ENCODE measurements around the gene INTS3.
A peak's percentile ranks its signal among the peaks of the same experiment; 100 is the strongest.
"Not testable (repeated sequence)": the region's sequence is repeated elsewhere in the genome, so short reads cannot be mapped to it uniquely, and the experiment has no call there.

INTS3 gene

GRCh38 chr1:153705484-153705883, 22.4 kb upstream of the INTS3 start:
- no peaks in the 10 kb centered on the region for H3K4me1 ChIP-seq (ENCODE audit: control insufficient read depth in 2 of 2, insufficient read depth in 2 of 2, low read length in 2 of 2)
- no peaks in the 10 kb centered on the region for H3K9me3 ChIP-seq (ENCODE audit: control insufficient read depth in 2 of 2, low read length in 2 of 2)
- H3K36me3 ChIP-seq (ENCODE audit: control insufficient read depth in 2 of 2, insufficient read depth in 2 of 2, low read length in 2 of 2): no peaks in the 10 kb centered on the region
- H3K27me3 ChIP-seq (ENCODE audit: control insufficient read depth in 2 of 2, insufficient read depth in 2 of 2, low read length in 2 of 2): no peaks in the 10 kb centered on the region
- no peak overlapping the region for H3K4me3 ChIP-seq (ENCODE audit: low read length in 2 of 2)
- H3K27ac ChIP-seq (ENCODE audit: low read depth in 2 of 2, low read length in 2 of 2): no peak overlapping the region
- H3K9ac ChIP-seq (ENCODE audit: low read depth in 1 of 2, low read length in 2 of 2): no peak overlapping the region

GRCh38 chr1:153711026-153711425, 16.8 kb upstream of the INTS3 start:
- no peak overlapping the region for H3K27ac ChIP-seq (ENCODE audit: low read depth in 2 of 2, low read length in 2 of 2)
- H3K4me3 ChIP-seq (ENCODE audit: low read length in 2 of 2): no peak overlapping the region
- H3K9ac ChIP-seq (ENCODE audit: low read depth in 1 of 2, low read length in 2 of 2): no peak overlapping the region

GRCh38 chr1:153716211-153716610, 11.6 kb upstream of the INTS3 start:
- H3K36me3 ChIP-seq (ENCODE audit: control insufficient read depth in 2 of 2, insufficient read depth in 2 of 2, low read length in 2 of 2); H3K4me3 ChIP-seq (ENCODE audit: low read length in 2 of 2); H3K27me3 ChIP-seq (ENCODE audit: control insufficient read depth in 2 of 2, insufficient read depth in 2 of 2, low read length in 2 of 2); H3K9me3 ChIP-seq (ENCODE audit: control insufficient read depth in 2 of 2, low read length in 2 of 2); H3K27ac ChIP-seq (ENCODE audit: low read depth in 2 of 2, low read length in 2 of 2); H3K4me1 ChIP-seq (ENCODE audit: control insufficient read depth in 2 of 2, insufficient read depth in 2 of 2, low read length in 2 of 2); H3K9ac ChIP-seq (ENCODE audit: low read depth in 1 of 2, low read length in 2 of 2): not testable (repeated sequence)

More at GRCh38 chr1:153711026-153711425, 16.8 kb upstream of the INTS3 start:
- Histone ChIP-seq H3K4me1 (ENCODE audit: control insufficient read depth in 2 of 2, insufficient read depth in 2 of 2, low read length in 2 of 2) (no peaks in the 10 kb centered on the region), H3K36me3 (ENCODE audit: control insufficient read depth in 2 of 2, insufficient read depth in 2 of 2, low read length in 2 of 2) (no peaks in the 10 kb centered on the region), H3K27me3 (ENCODE audit: control insufficient read depth in 2 of 2, insufficient read depth in 2 of 2, low read length in 2 of 2) (no peaks in the 10 kb centered on the region), H3K9me3 (ENCODE audit: control insufficient read depth in 2 of 2, low read length in 2 of 2) (no peaks in the 10 kb centered on the region)

- no peaks in the 10 kb centered on the region for H3K4me1 ChIP-seq (ENCODE audit: control insufficient read depth in 2 of 2, insufficient read depth in 2 of 2, low read length in 2 of 2)
- H3K4me3 ChIP-seq (ENCODE audit: low read length in 2 of 2): no peak overlapping the region
- no peaks in the 10 kb centered on the region for H3K9me3 ChIP-seq (ENCODE audit: control insufficient read depth in 2 of 2, low read length in 2 of 2)
- no peak overlapping the region for H3K9ac ChIP-seq (ENCODE audit: low read depth in 1 of 2, low read length in 2 of 2)
- H3K36me3 ChIP-seq (ENCODE audit: control insufficient read depth in 2 of 2, insufficient read depth in 2 of 2, low read length in 2 of 2): no peaks in the 10 kb centered on the region
- no peaks in the 10 kb centered on the region for H3K27me3 ChIP-seq (ENCODE audit: control insufficient read depth in 2 of 2, insufficient read depth in 2 of 2, low read length in 2 of 2)
- H3K27ac ChIP-seq (ENCODE audit: low read depth in 2 of 2, low read length in 2 of 2): no peak overlapping the region
Measured at GRCh38 chr1:153717330-153717729, 10.5 kb upstream of the INTS3 start.

GRCh38 chr1:153723687-153724086, 4.2 kb upstream of the INTS3 start:
- Histone ChIP-seq H3K9me3 (ENCODE audit: control insufficient read depth in 2 of 2, low read length in 2 of 2) (no peaks in the 10 kb centered on the region), H3K36me3 (ENCODE audit: control insufficient read depth in 2 of 2, insufficient read depth in 2 of 2, low read length in 2 of 2) (no peaks in the 10 kb centered on the region), H3K4me3 (ENCODE audit: low read length in 2 of 2) (no peak overlapping the region), H3K27me3 (ENCODE audit: control insufficient read depth in 2 of 2, insufficient read depth in 2 of 2, low read length in 2 of 2) (no peaks in the 10 kb centered on the region), H3K27ac (ENCODE audit: low read depth in 2 of 2, low read length in 2 of 2) (no peak overlapping the region), H3K4me1 (ENCODE audit: control insufficient read depth in 2 of 2, insufficient read depth in 2 of 2, low read length in 2 of 2) (peaks cover 3 to 4% of the 10 kb centered on the region in 2 donors), H3K9ac (ENCODE audit: low read depth in 1 of 2, low read length in 2 of 2) (no peak overlapping the region)

GRCh38 chr1:153724634-153725033, 3.2 kb upstream of the INTS3 start:
- H3K36me3 ChIP-seq (ENCODE audit: control insufficient read depth in 2 of 2, insufficient read depth in 2 of 2, low read length in 2 of 2); H3K27ac ChIP-seq (ENCODE audit: low read depth in 2 of 2, low read length in 2 of 2); H3K27me3 ChIP-seq (ENCODE audit: control insufficient read depth in 2 of 2, insufficient read depth in 2 of 2, low read length in 2 of 2); H3K9ac ChIP-seq (ENCODE audit: low read depth in 1 of 2, low read length in 2 of 2); H3K9me3 ChIP-seq (ENCODE audit: control insufficient read depth in 2 of 2, low read length in 2 of 2); H3K4me1 ChIP-seq (ENCODE audit: control insufficient read depth in 2 of 2, insufficient read depth in 2 of 2, low read length in 2 of 2); H3K4me3 ChIP-seq (ENCODE audit: low read length in 2 of 2): not testable (repeated sequence)

GRCh38 chr1:153728305-153729066, 636 bp downstream of the INTS3 start:
- H3K27me3 ChIP-seq (ENCODE audit: control insufficient read depth in 2 of 2, insufficient read depth in 2 of 2, low read length in 2 of 2): no peaks in the 10 kb centered on the region
- H3K27ac ChIP-seq (ENCODE audit: low read depth in 2 of 2, low read length in 2 of 2): peak overlapping the region; percentile 95 to 97
- H3K4me3 ChIP-seq (ENCODE audit: low read length in 2 of 2): peak overlapping the region; percentile 92 to 96
- no peaks in the 10 kb centered on the region for H3K36me3 ChIP-seq (ENCODE audit: control insufficient read depth in 2 of 2, insufficient read depth in 2 of 2, low read length in 2 of 2)
- no peaks in the 10 kb centered on the region for H3K9me3 ChIP-seq (ENCODE audit: control insufficient read depth in 2 of 2, low read length in 2 of 2)
- peak overlapping the region; percentile 99 to 100 for H3K9ac ChIP-seq (ENCODE audit: low read depth in 1 of 2, low read length in 2 of 2)
- H3K4me1 ChIP-seq (ENCODE audit: control insufficient read depth in 2 of 2, insufficient read depth in 2 of 2, low read length in 2 of 2): peaks cover 7% of the 10 kb centered on the region in 2 donors

GRCh38 chr1:153730468-153730988, 2.7 kb downstream of the INTS3 start:
- Histone ChIP-seq H3K27me3 (ENCODE audit: control insufficient read depth in 2 of 2, insufficient read depth in 2 of 2, low read length in 2 of 2) (no peaks in the 10 kb centered on the region), H3K9ac (ENCODE audit: low read depth in 1 of 2, low read length in 2 of 2) (no peak overlapping the region), H3K9me3 (ENCODE audit: control insufficient read depth in 2 of 2, low read length in 2 of 2) (no peaks in the 10 kb centered on the region), H3K4me3 (ENCODE audit: low read length in 2 of 2) (no peak overlapping the region), H3K36me3 (ENCODE audit: control insufficient read depth in 2 of 2, insufficient read depth in 2 of 2, low read length in 2 of 2) (no peaks in the 10 kb centered on the region), H3K27ac (ENCODE audit: low read depth in 2 of 2, low read length in 2 of 2) (no peak overlapping the region), H3K4me1 (ENCODE audit: control insufficient read depth in 2 of 2, insufficient read depth in 2 of 2, low read length in 2 of 2) (peaks cover 7% of the 10 kb centered on the region in 2 donors)

GRCh38 chr1:153733970-153734369, 6.1 kb downstream of the INTS3 start:
- Histone ChIP-seq H3K4me3 (ENCODE audit: low read length in 2 of 2) (no peak overlapping the region), H3K27ac (ENCODE audit: low read depth in 2 of 2, low read length in 2 of 2) (no peak overlapping the region), H3K27me3 (ENCODE audit: control insufficient read depth in 2 of 2, insufficient read depth in 2 of 2, low read length in 2 of 2) (no peaks in the 10 kb centered on the region), H3K9ac (ENCODE audit: low read depth in 1 of 2, low read length in 2 of 2) (no peak overlapping the region), H3K9me3 (ENCODE audit: control insufficient read depth in 2 of 2, low read length in 2 of 2) (no peaks in the 10 kb centered on the region), H3K36me3 (ENCODE audit: control insufficient read depth in 2 of 2, insufficient read depth in 2 of 2, low read length in 2 of 2) (no peaks in the 10 kb centered on the region), H3K4me1 (ENCODE audit: control insufficient read depth in 2 of 2, insufficient read depth in 2 of 2, low read length in 2 of 2) (peaks cover under 1 to 4% of the 10 kb centered on the region in 2 donors)

GRCh38 chr1:153734396-153735089, 6.7 kb downstream of the INTS3 start:
- no peak overlapping the region for H3K9ac ChIP-seq (ENCODE audit: low read depth in 1 of 2, low read length in 2 of 2)
- H3K36me3 ChIP-seq (ENCODE audit: control insufficient read depth in 2 of 2, insufficient read depth in 2 of 2, low read length in 2 of 2): no peaks in the 10 kb centered on the region
- peaks cover 0 to 4% of the 10 kb centered on the region in 2 donors for H3K4me1 ChIP-seq (ENCODE audit: control insufficient read depth in 2 of 2, insufficient read depth in 2 of 2, low read length in 2 of 2)
- no peak overlapping the region for H3K4me3 ChIP-seq (ENCODE audit: low read length in 2 of 2)
- no peaks in the 10 kb centered on the region for H3K9me3 ChIP-seq (ENCODE audit: control insufficient read depth in 2 of 2, low read length in 2 of 2)
- no peaks in the 10 kb centered on the region for H3K27me3 ChIP-seq (ENCODE audit: control insufficient read depth in 2 of 2, insufficient read depth in 2 of 2, low read length in 2 of 2)
- H3K27ac ChIP-seq (ENCODE audit: low read depth in 2 of 2, low read length in 2 of 2): no peak overlapping the region

All from mucosa of rectum (tissue), 2 donors.